ENCODE results near the gene MMP25. TPM values are rescaled to one million over a fixed set of nuclear protein-coding genes. Genes with fewer than 3 reads are reported as not detected.

The MMP25 gene
- total and polyA plus RNA-seq, 2 donors (not counting 1 experiment from before 2014, with no cell fraction given): 0.12 to 0.22 TPM

DNA sequence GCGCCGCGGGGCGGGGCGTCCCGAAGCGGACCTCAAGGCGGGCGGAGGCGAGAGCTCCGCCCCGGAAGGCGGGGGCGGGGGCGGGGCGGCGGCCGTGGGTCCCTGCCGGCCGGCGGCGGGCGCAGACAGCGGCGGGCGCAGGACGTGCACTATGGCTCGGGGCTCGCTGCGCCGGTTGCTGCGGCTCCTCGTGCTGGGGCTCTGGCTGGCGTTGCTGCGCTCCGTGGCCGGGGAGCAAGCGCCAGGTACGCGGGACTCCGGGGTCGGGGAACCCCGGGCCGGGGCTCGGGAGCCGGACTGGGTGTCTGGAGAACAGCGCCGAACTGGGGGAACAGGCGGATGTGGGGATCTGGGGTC, 26.1 kb upstream of the MMP25 start, which contains the start of gene TNFRSF12A:
Gene TNFRSF12A (plus strand): TSS at position 122 of the 357 bp plus-strand sequence. CDS start 30 bp downstream, at position 152.
- ChIA-PET POLR2A (interaction anchor here (1.1 to 1.4 kb wide), 2 partner anchors 16 to 138 kb away, joined by 5 read pairs; no protein-coding TSS in a partner anchor), CTCF (interaction anchor here (1.5 to 6.9 kb wide), 5 partner anchors 8 to 109 kb away, joined by 5 to 61 read pairs (median 18); no protein-coding TSS in a partner anchor)
- Histone ChIP-seq H3K4me3 (ENCODE audit: control extremely low read depth in 1 of 5, extremely low read depth in 1 of 5, insufficient read depth in 1 of 5, low read depth in 2 of 5, low read length in 4 of 5) (peak within 1 kb of the TSS; percentile 48 to 68 (median 59)), H3K9ac (ENCODE audit: low read length) (peak within 1 kb of the TSS; percentile 70), H4K20me1 (ENCODE audit: control insufficient read depth, insufficient read depth, low read length, poor library complexity, severe bottlenecking) (peaks cover 5% of the 10 kb centered on the region), H3K4me2 (replicated peaks; ENCODE audit: low read depth, low read length, poor library complexity, severe bottlenecking) (peak within 1 kb of the TSS; percentile 82), H3K4me1 (ENCODE audit: control insufficient read depth in 2 of 2, insufficient read depth in 2 of 2, low read length in 2 of 2) (peaks cover 37 to 54% of the 10 kb centered on the region in 2 donors), H3K27ac (ENCODE audit: low read length in 2 of 2) (no peak within 1 kb of the TSS), H2AFZ (ENCODE audit: insufficient read depth, low read depth, low read length, poor library complexity, severe bottlenecking) (peak within 1 kb of the TSS; percentile 58), H3K9me3 (ENCODE audit: control extremely low read depth in 1 of 3, control insufficient read depth in 2 of 3, insufficient read depth in 1 of 3, low read length in 2 of 3) (peaks cover 0 to 4% (median 0%) of the 10 kb centered on the region in 3 donors), H3K27me3 (replicated peaks in 1 of 4; ENCODE audit: control extremely low read depth in 1 of 4, control insufficient read depth in 3 of 4, insufficient read depth in 4 of 4, low read length in 3 of 4) (peaks cover 0 to 19% (median 8%) of the 10 kb centered on the region in 4 experiments), H3K36me3 (replicated peaks in 1 of 2; ENCODE audit: control extremely low read depth in 1 of 2, control insufficient read depth in 1 of 2, extremely low read depth in 1 of 2, insufficient read depth in 2 of 2, low read length in 1 of 2) (no peaks in the 10 kb centered on the region), H3K79me2 (ENCODE audit: control insufficient read depth, insufficient read depth, low read length) (peaks cover 2% of the 10 kb centered on the region)
- DNase-seq (peak; percentile 88), ATAC-seq (ENCODE audit: low read depth) (peak; percentile 25)
- peak within 1 kb of the TSS; percentile 90 for H3K4me3 Mint-ChIP-seq
- intact Hi-C loops (cut with micrococcal nuclease): loop anchor here (1.0 to 10.0 kb wide), 8 partner anchors 8 to 1715 kb away; partner anchors contain the start of genes PAQR4, SRRM2, UBE2I and ZNF174
- H3K27me3 Mint-ChIP-seq: peaks cover 9% of the 10 kb centered on the region
- no peaks in the 10 kb centered on the region for H3K9me3 Mint-ChIP-seq (ENCODE audit: insufficient read depth)
- H3K27ac Mint-ChIP-seq: peak within 1 kb of the TSS; percentile 88
- H3K4me1 Mint-ChIP-seq: peaks cover 44% of the 10 kb centered on the region
- no peak for TF ChIP-seq EZH2 (IDR thresholded peaks at IDR 0.05; ENCODE audit: borderline replicate concordance, insufficient read depth, low read depth, low read length, poor library complexity, severe bottlenecking)
- TF ChIP-seq, protein P1, sequence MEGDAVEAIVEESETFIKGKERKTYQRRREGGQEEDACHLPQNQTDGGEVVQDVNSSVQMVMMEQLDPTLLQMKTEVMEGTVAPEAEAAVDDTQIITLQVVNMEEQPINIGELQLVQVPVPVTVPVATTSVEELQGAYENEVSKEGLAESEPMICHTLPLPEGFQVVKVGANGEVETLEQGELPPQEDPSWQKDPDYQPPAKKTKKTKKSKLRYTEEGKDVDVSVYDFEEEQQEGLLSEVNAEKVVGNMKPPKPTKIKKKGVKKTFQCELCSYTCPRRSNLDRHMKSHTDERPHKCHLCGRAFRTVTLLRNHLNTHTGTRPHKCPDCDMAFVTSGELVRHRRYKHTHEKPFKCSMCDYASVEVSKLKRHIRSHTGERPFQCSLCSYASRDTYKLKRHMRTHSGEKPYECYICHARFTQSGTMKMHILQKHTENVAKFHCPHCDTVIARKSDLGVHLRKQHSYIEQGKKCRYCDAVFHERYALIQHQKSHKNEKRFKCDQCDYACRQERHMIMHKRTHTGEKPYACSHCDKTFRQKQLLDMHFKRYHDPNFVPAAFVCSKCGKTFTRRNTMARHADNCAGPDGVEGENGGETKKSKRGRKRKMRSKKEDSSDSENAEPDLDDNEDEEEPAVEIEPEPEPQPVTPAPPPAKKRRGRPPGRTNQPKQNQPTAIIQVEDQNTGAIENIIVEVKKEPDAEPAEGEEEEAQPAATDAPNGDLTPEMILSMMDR (IDR thresholded peaks at IDR 0.05): no peak
- under 1% methylated on average over 48 of the region's 49 CpGs for WGBS (ENCODE audit: insufficient coverage)
